GM18499 (cell line): ENCODE results near the gene HS2ST1.
"Not testable (repeated sequence)": the region's sequence is repeated elsewhere in the genome, so short reads cannot be mapped to it uniquely, and the experiment has no call there.

Experiments
- ATAC-seq: cut with Tn5 transposase; IDR thresholded peaks from one replicate; pipeline ENCODE4 v1.9.1; 2021; ENCODE audit warnings: moderate number of reproducible peaks; ENCODE audit not compliant: insufficient read depth, unreplicated experiment

Gene HS2ST1

GRCh38 chr1:87053446-87053845 lies 139.0 kb downstream of the HS2ST1 start:
- ATAC-seq, result no peak

GRCh38 chr1:87056974-87057373 lies 142.5 kb downstream of the HS2ST1 start:
- no peak for ATAC-seq

GRCh38 chr1:87058343-87058649 lies 143.9 kb downstream of the HS2ST1 start:
- no peak for ATAC-seq

DNA sequence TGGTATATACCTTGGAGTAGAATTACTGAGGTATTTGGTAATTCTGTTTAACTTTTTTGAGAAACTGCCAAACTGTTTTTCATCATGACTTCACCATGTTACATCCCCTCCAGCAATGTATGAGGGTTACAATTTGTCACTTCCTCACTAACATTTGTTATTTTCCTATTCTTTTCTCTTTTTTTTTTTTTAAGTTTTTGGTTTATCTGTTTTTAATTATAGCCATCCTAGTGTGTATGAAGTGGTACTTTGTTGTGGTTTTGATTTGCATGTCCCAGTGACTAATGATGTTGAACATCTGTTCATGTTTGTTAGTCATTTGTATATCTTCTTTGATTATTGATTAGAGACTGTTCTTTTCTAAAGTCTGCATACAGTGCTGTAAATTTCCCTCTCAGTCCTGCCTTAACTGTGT lies 147.3 kb downstream of the HS2ST1 start:
- ATAC-seq, result peak; percentile 54

- ATAC-seq, result no peak
Measured at GRCh38 chr1:87062687-87063086, 148.3 kb downstream of the HS2ST1 start.

GRCh38 chr1:87064309-87064708 lies 149.9 kb downstream of the HS2ST1 start:
- ATAC-seq, result no peak

DNA sequence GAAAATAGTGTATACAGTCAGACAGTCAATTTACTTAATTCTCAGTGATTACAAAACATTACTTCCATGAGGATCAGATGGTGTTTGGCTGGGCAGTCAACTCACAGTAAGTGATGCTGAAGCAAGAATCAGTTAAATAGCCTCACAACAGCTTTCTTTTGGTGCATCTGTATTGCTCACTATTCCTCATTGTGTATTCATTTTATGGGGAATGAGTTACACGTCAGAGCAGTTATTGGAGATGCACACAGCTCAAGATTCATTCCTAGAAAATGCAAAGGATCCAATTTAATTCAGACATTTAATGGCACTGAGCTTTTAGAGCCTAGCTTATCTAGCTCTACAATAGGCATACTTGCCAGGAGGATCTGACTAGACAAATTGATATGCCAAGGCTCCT lies 150.6 kb downstream of the HS2ST1 start:
- no peak for ATAC-seq

DNA sequence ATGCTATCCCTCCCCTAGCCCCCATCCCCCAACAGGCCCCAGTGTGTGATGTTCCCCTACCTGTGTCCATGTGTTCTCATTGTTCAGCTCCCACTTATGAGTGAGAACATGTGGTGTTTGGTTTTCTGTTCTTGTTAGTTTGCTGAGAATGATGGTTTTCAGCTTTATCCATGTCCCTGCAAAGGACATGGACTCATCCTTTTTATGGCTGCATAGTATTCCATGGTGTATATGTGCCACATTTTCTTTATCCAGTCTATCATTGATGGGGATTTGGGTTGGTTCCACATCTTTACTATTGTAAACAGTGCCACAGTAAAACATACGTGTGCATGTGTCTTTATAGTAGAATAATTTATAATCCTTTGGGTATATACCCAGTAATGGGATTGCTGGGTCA lies 152.3 kb downstream of the HS2ST1 start:
- not testable (repeated sequence) for ATAC-seq

- ATAC-seq, result no peak
Measured at GRCh38 chr1:87072411-87072810, 158.0 kb downstream of the HS2ST1 start.

- ATAC-seq, result no peak
Measured at GRCh38 chr1:87072904-87073303, 158.5 kb downstream of the HS2ST1 start.

DNA sequence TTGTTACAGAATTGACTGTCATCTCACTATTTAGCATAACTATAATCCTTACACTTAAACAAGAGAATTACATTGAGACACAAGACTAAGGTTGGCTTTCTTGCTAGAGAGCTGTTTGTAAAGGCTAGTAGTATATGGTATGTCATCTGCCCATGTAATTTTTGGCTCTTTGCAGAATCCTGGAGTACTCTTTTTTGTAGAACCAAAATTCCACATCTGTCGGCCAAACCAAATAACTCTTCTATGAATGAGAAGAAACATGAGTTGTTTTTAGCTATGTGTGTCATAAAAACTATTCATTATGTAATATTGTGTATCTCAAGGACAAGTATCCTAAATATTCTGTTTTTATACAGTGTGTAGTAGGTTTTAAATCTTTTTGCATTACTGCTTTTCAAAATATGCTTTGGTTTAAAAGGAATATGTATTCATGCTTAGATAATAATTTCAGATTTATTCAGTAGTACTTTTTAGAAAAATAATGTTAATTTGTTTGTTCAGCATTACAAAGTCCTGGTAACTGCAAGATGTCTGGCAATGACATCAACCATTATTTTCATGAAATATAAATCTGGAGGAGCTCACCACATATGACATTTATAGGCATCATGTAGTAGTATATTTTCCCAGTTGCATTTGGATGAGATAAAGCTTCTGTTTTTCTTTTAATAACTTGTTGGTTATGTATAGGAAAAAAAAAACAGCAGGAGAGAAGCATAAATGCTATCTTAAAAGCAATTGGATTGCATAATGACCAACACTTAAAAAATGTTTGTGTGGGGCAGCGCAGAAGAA lies 159.8 kb downstream of the HS2ST1 start:
- no peak for ATAC-seq

GRCh38 chr1:87077959-87078639 lies 163.7 kb downstream of the HS2ST1 start:
- no peak for ATAC-seq

- no peak for ATAC-seq
Measured at GRCh38 chr1:87084244-87084836, 169.9 kb downstream of the HS2ST1 start.

DNA sequence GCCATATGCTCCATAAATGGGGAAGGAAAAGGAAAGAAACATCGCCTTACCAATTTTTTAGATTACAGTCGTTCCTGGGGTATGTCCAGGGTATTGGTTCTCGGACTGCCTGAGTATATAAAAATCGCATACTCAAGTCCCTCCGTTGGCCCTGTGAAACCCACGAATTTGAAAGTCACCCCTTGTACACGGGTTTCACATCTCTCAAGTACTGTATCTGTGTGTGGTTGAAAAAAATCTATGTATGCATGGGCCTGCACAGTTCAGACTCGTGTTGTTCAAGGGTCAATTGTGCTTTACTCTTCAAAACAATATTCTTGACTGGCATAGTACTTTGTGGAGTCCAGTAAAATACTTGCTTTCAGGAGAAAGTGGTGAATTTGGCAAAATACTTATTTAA lies 171.7 kb downstream of the HS2ST1 start:
- no peak for ATAC-seq

GRCh38 chr1:87089070-87089736 lies 174.8 kb downstream of the HS2ST1 start:
- ATAC-seq, result no peak

DNA sequence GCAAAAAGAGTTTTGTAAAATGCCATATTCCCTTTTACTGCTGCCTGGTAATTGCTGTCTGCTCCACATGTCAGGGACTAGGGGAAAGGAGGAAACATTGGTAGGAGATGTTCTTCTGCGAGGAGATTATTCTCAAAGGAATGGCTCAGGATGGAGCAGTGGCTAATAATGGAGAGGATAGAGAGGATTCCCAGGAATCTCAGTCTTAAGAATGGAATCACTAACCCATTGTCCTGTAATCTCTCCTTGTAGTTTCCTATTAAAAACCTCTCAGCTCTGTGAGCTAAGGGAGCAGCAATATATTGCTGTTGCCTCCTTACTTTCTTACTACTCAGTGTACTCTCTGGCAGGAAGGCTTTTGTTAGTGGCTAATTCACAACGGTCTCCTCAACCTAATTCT lies 175.4 kb downstream of the HS2ST1 start:
- ATAC-seq, result no peak

- ATAC-seq, result no peak
Measured at GRCh38 chr1:87091425-87091824, 177.0 kb downstream of the HS2ST1 start.

- no peak for ATAC-seq
Measured at GRCh38 chr1:87092846-87093245, 178.4 kb downstream of the HS2ST1 start.

DNA sequence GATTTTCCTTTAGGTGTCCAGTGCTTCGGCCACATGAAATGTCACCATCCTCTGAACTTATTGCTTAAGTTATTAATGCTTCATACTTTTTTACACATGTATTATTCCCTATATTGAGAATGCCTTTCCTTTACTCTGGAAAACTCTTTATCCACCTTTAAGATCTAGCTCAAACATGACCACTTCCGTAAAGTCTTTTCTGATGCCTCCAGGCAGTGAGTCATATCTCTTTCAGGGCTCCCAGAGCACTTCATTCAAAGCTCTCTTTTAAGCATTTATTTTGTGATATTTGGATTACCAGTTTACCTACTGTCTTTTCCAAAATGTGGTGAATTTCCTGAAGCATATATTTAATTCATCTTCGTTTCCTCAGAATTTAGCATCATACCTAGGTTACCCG lies 178.9 kb downstream of the HS2ST1 start:
- ATAC-seq, result no peak

- ATAC-seq, result no peak
Measured at GRCh38 chr1:87094238-87094637, 179.8 kb downstream of the HS2ST1 start.

- no peak for ATAC-seq
Measured at GRCh38 chr1:87100271-87100670, 185.8 kb downstream of the HS2ST1 start.
